Ascending aorta (tissue), 2 donors: ENCODE measurements around the gene NAXD. TPM values are rescaled to one million over a fixed set of nuclear protein-coding genes. Genes with fewer than 3 reads are reported as not detected.
"Not testable (repeated sequence)": the region's sequence is repeated elsewhere in the genome, so short reads cannot be mapped to it uniquely, and the experiment has no call there.

ENCODE experiments used
- DNase-seq, 2 donors: peaks; one replicate each; pipeline ENCODE4 v3.0.0-alpha.2; 2019; ENCODE audit warnings: low spot score in 2 of 2
- H3K27ac ChIP-seq, 2 donors: fragments of 200-600 bp; sonication (generic); one replicate each; pipeline ENCODE4 v1.5.1; 2016 to 2017; ENCODE audit warnings: mild to moderate bottlenecking in 1 of 2
- H3K27me3 ChIP-seq: fragments of 200-600 bp; sonication (generic); one replicate; pipeline ENCODE4 v1.5.1; 2017
- H3K36me3 ChIP-seq, 2 donors: fragments of 200-600 bp; sonication (generic); one replicate each; pipeline ENCODE4 v1.5.1; 2016
- H3K4me1 ChIP-seq, 2 donors: fragments of 200-600 bp; sonication (generic); one replicate each; pipeline ENCODE4 v1.5.1; 2016 to 2017; ENCODE audit warnings: mild to moderate bottlenecking in 1 of 2
- H3K4me3 ChIP-seq, 2 donors: fragments of 200-600 bp; sonication (generic); one replicate each; pipeline ENCODE4 v1.5.1; 2016 to 2017; ENCODE audit warnings: mild to moderate bottlenecking in 1 of 2
- H3K9me3 ChIP-seq, 2 donors: fragments of 200-600 bp; sonication (generic); one replicate each; pipeline ENCODE4 v1.5.1; 2016
- CTCF ChIP-seq, 3 experiments: fragments of 200-600 bp in 2 of 3; fragments of 450-650 bp in 1 of 3; sonication (generic) in 2 of 3; IDR thresholded peaks; one replicate each; pipeline ENCODE4 v1.5.1; 2016 to 2019; ENCODE audit warnings: antibody characterized with exemption in 3 of 3, mild to moderate bottlenecking in 1 of 3, moderate library complexity in 1 of 3
- intact Hi-C: fragments of 100-400 bp; cut with DNase I; formaldehyde crosslinking; loops from one replicate; pipeline ENCODE4 v1.15.1; 2023
- total RNA-seq: library from RNA; depleted of rRNA; stranded (reverse); fragments of >200 nt; gene quantifications from one replicate; pipeline ENCODE4 v1.1.0, GENCODE V29; 2016

The NAXD gene
- 1.9 TPM for total RNA-seq

- peak within 1 kb of the TSS; percentile 95 to 96 for H3K27ac ChIP-seq
- no peak for TF ChIP-seq CTCF (IDR thresholded peaks at IDR 0.05)
- peak within 1 kb of the TSS; percentile 89 to 98 for H3K4me3 ChIP-seq
- no peaks in the 10 kb centered on the region for H3K27me3 ChIP-seq
- H3K36me3 ChIP-seq = no peaks in the 10 kb centered on the region
- peak; percentile 67 to 96 for DNase-seq
- intact Hi-C loops = loop anchor here (2.0 to 5.0 kb wide), 3 partner anchors 55 to 97 kb away; partner anchors contain the start of genes ING1 and RAB20
- H3K9me3 ChIP-seq = no peaks in the 10 kb centered on the region
- H3K4me1 ChIP-seq = peaks cover 6 to 21% of the 10 kb centered on the region in 2 donors
Observed at GRCh38 chr13:110615322-110616102, at the start of gene NAXD. NAXD (plus strand) TSS chr13:110615545; CDS start chr13:110615602, 57 bp downstream.

GRCh38 chr13:110566171-110566570 is 49.2 kb upstream of the NAXD start:
- Histone ChIP-seq H3K4me1 (peaks cover 4 to 5% of the 10 kb centered on the region in 2 donors), H3K4me3 (no peak overlapping the region), H3K9me3 (no peaks in the 10 kb centered on the region), H3K27me3 (no peaks in the 10 kb centered on the region), H3K36me3 (no peaks in the 10 kb centered on the region), H3K27ac (no peak overlapping the region)
- intact Hi-C loops = no loop called here
- DNase-seq = no peak
- TF ChIP-seq CTCF (IDR thresholded peaks at IDR 0.05) = no peak

GRCh38 chr13:110568612-110569011 is 46.7 kb upstream of the NAXD start:
- DNase-seq = no peak
- Histone ChIP-seq H3K27ac (no peak overlapping the region), H3K4me3 (no peak overlapping the region), H3K9me3 (no peaks in the 10 kb centered on the region), H3K27me3 (no peaks in the 10 kb centered on the region), H3K4me1 (no peaks in the 10 kb centered on the region), H3K36me3 (no peaks in the 10 kb centered on the region)
- TF ChIP-seq CTCF (IDR thresholded peaks at IDR 0.05) = no peak
- intact Hi-C loops = no loop called here

- H3K4me3 ChIP-seq, intact Hi-C loops, DNase-seq, H3K9me3 ChIP-seq, H3K36me3 ChIP-seq, H3K27ac ChIP-seq, H3K27me3 ChIP-seq, H3K4me1 ChIP-seq: not testable (repeated sequence)
Observed at GRCh38 chr13:110569962-110570361, 45.4 kb upstream of the NAXD start.

- DNase-seq = no peak
- no peaks in the 10 kb centered on the region for H3K9me3 ChIP-seq
- no peaks in the 10 kb centered on the region for H3K36me3 ChIP-seq
- no peak overlapping the region for H3K4me3 ChIP-seq
- no peak overlapping the region for H3K27ac ChIP-seq
- no peaks in the 10 kb centered on the region for H3K27me3 ChIP-seq
- intact Hi-C loops = no loop called here
- peaks cover 0 to 2% of the 10 kb centered on the region in 2 donors for H3K4me1 ChIP-seq
- no peak for TF ChIP-seq CTCF (IDR thresholded peaks at IDR 0.05)
Observed at GRCh38 chr13:110570886-110571285, 44.5 kb upstream of the NAXD start.

GRCh38 chr13:110571896-110572777 is 43.2 kb upstream of the NAXD start:
- Histone ChIP-seq H3K27me3 (no peaks in the 10 kb centered on the region), H3K9me3 (no peaks in the 10 kb centered on the region), H3K4me1 (peaks cover 0 to 2% of the 10 kb centered on the region in 2 donors), H3K36me3 (no peaks in the 10 kb centered on the region), H3K27ac (no peak overlapping the region), H3K4me3 (no peak overlapping the region)
- DNase-seq = no peak
- intact Hi-C loops = no loop called here
- no peak for TF ChIP-seq CTCF (IDR thresholded peaks at IDR 0.05)
